Measurements from ENCODE around the gene SIRT5.

Gene SIRT5

GRCh38 chr6:13568970-13569369 lies 5.4 kb upstream of the SIRT5 start:
- H3K9ac ChIP-seq (ENCODE audit: low read length): no peak overlapping the region
- H4K20me1 ChIP-seq (ENCODE audit: insufficient read depth, low read length): no peaks in the 10 kb centered on the region
- no peak overlapping the region for H3K27ac ChIP-seq (ENCODE audit: low read length)
- H3K79me2 ChIP-seq (ENCODE audit: low read length): no peaks in the 10 kb centered on the region
- no peak overlapping the region for H3K4me3 ChIP-seq (ENCODE audit: low read length)
- peaks cover 3% of the 10 kb centered on the region; the same call in 1 of the 2 replicates for H3K27me3 ChIP-seq (ENCODE audit: low read depth, low read length)
- no peaks in the 10 kb centered on the region for H3K9me3 ChIP-seq (ENCODE audit: insufficient read depth, low read length)
- H3K4me1 ChIP-seq (ENCODE audit: low read length): peaks cover 4% of the 10 kb centered on the region
- no peak overlapping the region for H2AFZ ChIP-seq (ENCODE audit: low read depth, low read length)
- TF ChIP-seq CTCF (IDR thresholded peaks at IDR 0.05; ENCODE audit: low read depth, low read length) (no peak), EZH2phosphoT487 (IDR thresholded peaks at IDR 0.05; ENCODE audit: low read depth) (no peak)
- H3K36me3 ChIP-seq (replicated peaks; ENCODE audit: low read depth, low read length): no peaks in the 10 kb centered on the region
- H3K4me2 ChIP-seq (ENCODE audit: low read length): no peak overlapping the region

- Histone ChIP-seq H3K27me3 (ENCODE audit: low read depth, low read length) (no peaks in the 10 kb centered on the region), H3K79me2 (ENCODE audit: low read length) (no peaks in the 10 kb centered on the region), H3K4me2 (ENCODE audit: low read length) (no peak overlapping the region), H3K4me3 (ENCODE audit: low read length) (no peak overlapping the region), H3K9me3 (ENCODE audit: insufficient read depth, low read length) (no peaks in the 10 kb centered on the region), H3K36me3 (replicated peaks; ENCODE audit: low read depth, low read length) (no peaks in the 10 kb centered on the region), H4K20me1 (ENCODE audit: insufficient read depth, low read length) (no peaks in the 10 kb centered on the region), H3K4me1 (ENCODE audit: low read length) (peaks cover 8% of the 10 kb centered on the region), H3K9ac (ENCODE audit: low read length) (no peak overlapping the region), H3K27ac (ENCODE audit: low read length) (no peak overlapping the region), H2AFZ (ENCODE audit: low read depth, low read length) (no peak overlapping the region)
- TF ChIP-seq EZH2phosphoT487 (IDR thresholded peaks at IDR 0.05; ENCODE audit: low read depth): no peak
- TF ChIP-seq CTCF (IDR thresholded peaks at IDR 0.05; ENCODE audit: low read depth, low read length): no peak
Measured at GRCh38 chr6:13572240-13572639, 2.2 kb upstream of the SIRT5 start.

- Histone ChIP-seq H3K4me3 (ENCODE audit: low read length) (peak overlapping the region; percentile 95), H2AFZ (ENCODE audit: low read depth, low read length) (no peak overlapping the region), H3K4me2 (ENCODE audit: low read length) (peak overlapping the region; percentile 95), H3K27me3 (ENCODE audit: low read depth, low read length) (no peaks in the 10 kb centered on the region), H3K9me3 (ENCODE audit: insufficient read depth, low read length) (no peaks in the 10 kb centered on the region), H3K79me2 (ENCODE audit: low read length) (no peaks in the 10 kb centered on the region), H3K36me3 (replicated peaks; ENCODE audit: low read depth, low read length) (no peaks in the 10 kb centered on the region), H3K4me1 (ENCODE audit: low read length) (peaks cover 8% of the 10 kb centered on the region), H3K9ac (ENCODE audit: low read length) (0 out of 2 replicates have a peak overlapping the region, but pooled peaks have one; percentile 82), H4K20me1 (ENCODE audit: insufficient read depth, low read length) (no peaks in the 10 kb centered on the region), H3K27ac (ENCODE audit: low read length) (no peak overlapping the region)
- TF ChIP-seq CTCF (IDR thresholded peaks at IDR 0.05; ENCODE audit: low read depth, low read length) (no peak), EZH2phosphoT487 (IDR thresholded peaks at IDR 0.05; ENCODE audit: low read depth) (no peak)
Measured at GRCh38 chr6:13572951-13573654, 1.3 kb upstream of the SIRT5 start.

GRCh38 chr6:13573669-13574110 lies 711 bp upstream of the SIRT5 start:
- Histone ChIP-seq H3K27ac (ENCODE audit: low read length) (no peak overlapping the region), H3K4me2 (ENCODE audit: low read length) (peak overlapping the region; percentile 95), H3K36me3 (replicated peaks; ENCODE audit: low read depth, low read length) (no peaks in the 10 kb centered on the region), H3K4me1 (ENCODE audit: low read length) (peaks cover 8% of the 10 kb centered on the region), H3K79me2 (ENCODE audit: low read length) (no peaks in the 10 kb centered on the region), H4K20me1 (ENCODE audit: insufficient read depth, low read length) (no peaks in the 10 kb centered on the region), H3K9me3 (ENCODE audit: insufficient read depth, low read length) (no peaks in the 10 kb centered on the region), H3K9ac (ENCODE audit: low read length) (peak overlapping the region; percentile 82), H3K27me3 (ENCODE audit: low read depth, low read length) (no peaks in the 10 kb centered on the region), H2AFZ (ENCODE audit: low read depth, low read length) (peak overlapping the region; percentile 53; the same call in 1 of the 2 replicates), H3K4me3 (ENCODE audit: low read length) (peak overlapping the region; percentile 95)
- no peak for TF ChIP-seq EZH2phosphoT487 (IDR thresholded peaks at IDR 0.05; ENCODE audit: low read depth)
- no peak for TF ChIP-seq CTCF (IDR thresholded peaks at IDR 0.05; ENCODE audit: low read depth, low read length)

Measured in OCI-LY3 (cell line).